Stimulated activated CD4-positive, alpha-beta T cell treated with anti-CD3 and anti-CD28 coated beads, TNF-alpha, amount 100 ng/mL, for 48 hours (primary cell): ENCODE data around the gene ANAPC2.

Experiments used
- DNase-seq, 3 donors: peaks; one replicate each; pipeline ENCODE4 v3.0.0-alpha.2; 2020; ENCODE audit warnings: low read depth in 3 of 3

ANAPC2 gene

GRCh38 chr9:137215196-137215986, 27.0 kb upstream of the ANAPC2 start:
- DNase-seq = no peak

GRCh38 chr9:137214620-137215019, 26.3 kb upstream of the ANAPC2 start:
- no peak for DNase-seq

- DNase-seq = no peak
Measured at GRCh38 chr9:137213160-137214060, 25.1 kb upstream of the ANAPC2 start.

GRCh38 chr9:137212520-137212919, 24.2 kb upstream of the ANAPC2 start:
- DNase-seq = no peak

GRCh38 chr9:137211532-137211931, 23.2 kb upstream of the ANAPC2 start:
- no peak for DNase-seq

GRCh38 chr9:137206602-137207001, 18.2 kb upstream of the ANAPC2 start:
- DNase-seq = no peak

GRCh38 chr9:137205126-137206069, 17.0 kb upstream of the ANAPC2 start, which contains the start of the genes NDOR1 and TMEM203:
TSS of gene NDOR1 (plus strand) at chr9:137205700. CDS start at chr9:137205778, 78 bp downstream.
TSS of gene TMEM203 (minus strand) at chr9:137205648. CDS start at chr9:137205414, 234 bp downstream.
- peak; percentile 87 to 97 (median 93) for DNase-seq

- no peak for DNase-seq
Measured at GRCh38 chr9:137204731-137205125, 16.4 kb upstream of the ANAPC2 start.

- DNase-seq = no peak
Measured at GRCh38 chr9:137202966-137203365, 14.6 kb upstream of the ANAPC2 start.

GRCh38 chr9:137201205-137201868, 13.0 kb upstream of the ANAPC2 start:
- DNase-seq = no peak

GRCh38 chr9:137200311-137201204, 12.2 kb upstream of the ANAPC2 start, which contains the start of gene TPRN:
TSS of gene TPRN (minus strand) at chr9:137200741. CDS start at chr9:137200711, 30 bp downstream.
- DNase-seq = peak; percentile 96 to 99 (median 97)

- no peak for DNase-seq
Measured at GRCh38 chr9:137199411-137200121, 11.2 kb upstream of the ANAPC2 start.

GRCh38 chr9:137198902-137199283, 10.5 kb upstream of the ANAPC2 start:
- no peak for DNase-seq

- no peak for DNase-seq
Measured at GRCh38 chr9:137198051-137198901, 9.9 kb upstream of the ANAPC2 start.

- DNase-seq = no peak
Measured at GRCh38 chr9:137195525-137196220, 7.3 kb upstream of the ANAPC2 start.

GRCh38 chr9:137194909-137195308, 6.5 kb upstream of the ANAPC2 start:
- DNase-seq = no peak

- no peak for DNase-seq
Measured at GRCh38 chr9:137194388-137194787, 6.0 kb upstream of the ANAPC2 start.

GRCh38 chr9:137193771-137194170, 5.4 kb upstream of the ANAPC2 start:
- DNase-seq = no peak
